Neuron (in vitro differentiated cells): ENCODE results near the gene LYSMD4.
"Not testable (repeated sequence)": the region's sequence is repeated elsewhere in the genome, so short reads cannot be mapped to it uniquely, and the experiment has no call there.

Experiments used
- H2AFZ ChIP-seq: one replicate; pipeline ENCODE4 v1.6.1; 2013; ENCODE audit warnings: low read depth, mild to moderate bottlenecking, inconsistent platforms, low read length, moderate library complexity
- H3K27me3 ChIP-seq: one replicate; pipeline ENCODE4 v1.6.1; 2013; ENCODE audit warnings: low read length; ENCODE audit not compliant: insufficient read depth
- H3K36me3 ChIP-seq: one replicate; pipeline ENCODE4 v1.6.1; 2013; ENCODE audit warnings: low read length; ENCODE audit not compliant: insufficient read depth
- H3K4me1 ChIP-seq: one replicate; pipeline ENCODE4 v1.6.1; 2013; ENCODE audit warnings: low read length; ENCODE audit not compliant: insufficient read depth
- H3K4me3 ChIP-seq: 2 replicates; pipeline ENCODE4 v1.5.1; 2013; ENCODE audit warnings: mild to moderate bottlenecking, low read length, moderate library complexity
- H3K9me3 ChIP-seq: one replicate; pipeline ENCODE4 v1.6.1; 2013; ENCODE audit warnings: low read length

Gene LYSMD4

DNA sequence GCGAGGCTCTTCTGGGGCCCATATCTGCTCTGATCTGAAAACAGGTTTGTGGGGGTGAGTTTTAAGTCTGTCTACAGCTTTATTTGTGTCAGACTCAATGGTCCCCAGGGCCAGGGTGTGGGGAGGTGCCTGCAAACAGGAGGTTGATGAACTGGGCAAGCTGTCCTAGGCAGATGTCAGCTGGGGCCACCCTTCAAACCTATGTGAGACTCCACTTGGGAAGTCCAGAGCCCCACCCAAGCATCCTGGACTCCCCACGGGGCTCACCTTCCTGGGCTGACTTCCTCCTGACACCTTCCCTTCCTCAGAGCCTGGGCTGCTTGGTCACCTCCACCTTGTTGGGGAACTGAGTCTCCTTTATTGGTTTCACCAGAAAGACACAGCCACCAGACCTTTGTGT, 8.6 kb upstream of the LYSMD4 start:
- Histone ChIP-seq H3K27me3 (no peaks in the 10 kb centered on the region), H3K36me3 (no peaks in the 10 kb centered on the region), H2AFZ (no peak overlapping the region), H3K4me3 (no peak overlapping the region), H3K9me3 (no peaks in the 10 kb centered on the region), H3K4me1 (no peaks in the 10 kb centered on the region)

DNA sequence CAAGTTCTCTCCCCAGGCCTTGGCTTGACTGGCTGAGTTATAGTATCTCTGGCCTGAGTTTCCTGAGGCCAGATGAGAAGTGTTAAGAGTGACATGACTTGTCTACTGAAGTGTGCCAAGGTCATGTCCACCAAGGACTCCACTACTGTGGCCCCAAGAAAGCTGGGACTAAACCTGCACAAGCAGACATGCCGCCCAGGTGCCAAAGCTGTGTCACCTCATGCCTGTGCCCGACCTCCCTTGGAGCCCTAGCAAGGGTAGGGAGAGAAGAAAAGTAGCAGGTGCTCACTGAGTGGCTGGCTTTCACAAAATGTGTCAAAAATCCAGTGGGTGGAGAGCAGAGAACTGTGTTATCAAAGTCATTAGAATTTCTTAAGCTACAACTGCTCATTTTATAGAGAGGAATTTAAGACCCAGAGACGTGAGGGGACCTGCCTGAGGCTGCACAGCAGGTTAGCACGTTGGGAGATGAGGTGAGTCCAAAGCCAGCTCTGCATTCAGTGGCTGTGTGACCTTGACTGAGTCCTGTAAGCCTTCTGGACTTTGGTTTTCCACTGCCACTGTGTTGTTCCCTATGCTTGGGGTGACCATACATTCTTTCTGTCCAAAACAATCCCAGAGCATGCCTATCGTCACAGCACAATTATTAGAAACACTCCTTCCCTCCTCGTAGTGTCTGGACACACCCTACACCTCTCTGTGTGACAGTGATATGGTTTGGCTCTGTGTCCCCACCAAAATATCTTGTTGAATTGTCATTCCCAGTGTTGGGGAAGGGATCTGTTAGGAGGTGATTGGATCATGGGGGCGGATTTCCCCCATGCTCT, 5.0 kb upstream of the LYSMD4 start:
- no peaks in the 10 kb centered on the region for H3K9me3 ChIP-seq
- H3K4me3 ChIP-seq = no peak overlapping the region
- no peaks in the 10 kb centered on the region for H3K4me1 ChIP-seq
- no peaks in the 10 kb centered on the region for H3K36me3 ChIP-seq
- H3K27me3 ChIP-seq = no peaks in the 10 kb centered on the region
- H2AFZ ChIP-seq = no peak overlapping the region

DNA sequence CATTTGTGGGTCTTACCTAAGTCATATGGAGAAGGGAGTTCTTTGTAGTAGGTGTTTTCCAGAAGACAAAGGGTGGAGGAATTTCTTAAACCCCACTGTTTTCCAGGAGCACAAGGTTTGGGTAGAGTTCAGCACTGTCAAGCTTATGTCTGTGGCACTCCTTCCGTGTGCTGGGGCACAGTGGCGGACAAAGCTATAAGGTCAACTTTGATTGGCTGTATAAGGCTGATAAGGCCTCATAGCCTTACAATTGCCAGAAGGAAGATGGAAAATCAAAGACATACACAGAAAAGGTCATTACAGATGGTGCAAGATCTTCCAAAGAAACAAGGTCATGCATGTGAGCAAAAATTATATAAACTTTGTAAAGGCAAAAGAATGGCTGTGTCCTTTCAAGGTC, 3.5 kb upstream of the LYSMD4 start:
- Histone ChIP-seq H3K4me1 (peaks cover 8% of the 10 kb centered on the region), H3K9me3 (no peaks in the 10 kb centered on the region), H3K4me3 (no peak overlapping the region)

DNA sequence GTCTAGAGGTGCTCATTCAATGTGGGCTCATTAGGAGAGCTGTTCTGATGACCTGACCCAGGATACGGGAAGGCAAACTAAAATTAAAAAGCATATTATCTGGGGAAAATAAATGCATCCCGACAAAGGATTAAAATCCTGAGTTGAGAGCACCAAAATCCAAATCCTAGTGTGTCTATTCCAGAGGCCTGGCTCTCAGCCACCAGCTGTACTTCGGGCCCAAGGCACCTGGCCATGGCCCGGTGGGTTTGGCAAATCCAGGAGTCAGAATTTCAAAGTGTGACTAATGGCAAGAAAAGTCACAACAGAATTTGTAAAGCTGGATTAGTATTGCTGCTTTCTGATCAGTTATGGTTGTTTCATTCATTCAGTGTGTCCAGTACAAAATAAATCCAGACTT, 2.6 kb upstream of the LYSMD4 start:
- H3K27me3 ChIP-seq = no peaks in the 10 kb centered on the region
- no peak overlapping the region for H2AFZ ChIP-seq
- no peak overlapping the region for H3K4me3 ChIP-seq
- H3K36me3 ChIP-seq = no peaks in the 10 kb centered on the region
- H3K9me3 ChIP-seq = no peaks in the 10 kb centered on the region
- H3K4me1 ChIP-seq = peaks cover 12% of the 10 kb centered on the region

More for the DNA sequence above, 3.5 kb upstream of the LYSMD4 start:
- Histone ChIP-seq H2AFZ (no peak overlapping the region), H3K36me3 (no peaks in the 10 kb centered on the region), H3K27me3 (no peaks in the 10 kb centered on the region)

DNA sequence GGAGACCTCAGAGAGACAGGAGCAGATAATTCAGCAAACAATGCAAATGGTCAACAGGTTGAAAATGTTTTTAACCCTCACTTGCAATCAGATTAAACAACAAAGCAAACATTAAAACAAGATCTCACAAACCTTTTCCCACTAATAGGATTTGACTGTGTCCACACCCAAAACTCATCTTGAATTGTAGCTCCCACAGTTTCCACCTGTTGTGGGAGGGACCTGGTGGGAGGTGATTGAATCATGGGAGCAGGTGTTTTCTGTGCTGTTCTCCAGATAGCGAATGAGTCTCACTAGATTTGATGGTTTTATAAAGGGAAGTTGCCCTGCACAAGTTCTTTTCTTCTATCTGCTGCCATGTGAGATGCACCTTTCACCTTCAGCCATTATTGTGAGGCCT, 1.3 kb upstream of the LYSMD4 start:
- H3K4me3 ChIP-seq = no peak overlapping the region
- no peaks in the 10 kb centered on the region for H3K9me3 ChIP-seq
- no peaks in the 10 kb centered on the region for H3K36me3 ChIP-seq
- H3K27me3 ChIP-seq = no peaks in the 10 kb centered on the region
- no peak overlapping the region for H2AFZ ChIP-seq
- H3K4me1 ChIP-seq = peaks cover 12% of the 10 kb centered on the region

DNA sequence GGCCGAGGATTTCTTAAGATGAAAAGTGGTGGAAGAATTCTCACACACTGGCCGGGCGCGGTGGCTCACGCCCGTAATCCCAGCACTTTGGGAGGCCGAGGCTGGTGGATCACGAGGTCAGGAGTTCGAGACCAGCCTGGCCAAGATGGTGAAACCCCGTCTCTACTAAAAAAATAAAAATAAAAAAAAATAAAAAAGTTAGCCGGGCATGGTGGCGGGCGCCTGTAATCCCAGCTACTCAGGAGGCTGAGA, 729 bp upstream of the LYSMD4 start:
- not testable (repeated sequence) for H3K36me3 ChIP-seq, H2AFZ ChIP-seq, H3K9me3 ChIP-seq, H3K27me3 ChIP-seq
- Histone ChIP-seq H3K4me1 (peaks cover 12% of the 10 kb centered on the region), H3K4me3 (peak overlapping the region; percentile 82)

DNA sequence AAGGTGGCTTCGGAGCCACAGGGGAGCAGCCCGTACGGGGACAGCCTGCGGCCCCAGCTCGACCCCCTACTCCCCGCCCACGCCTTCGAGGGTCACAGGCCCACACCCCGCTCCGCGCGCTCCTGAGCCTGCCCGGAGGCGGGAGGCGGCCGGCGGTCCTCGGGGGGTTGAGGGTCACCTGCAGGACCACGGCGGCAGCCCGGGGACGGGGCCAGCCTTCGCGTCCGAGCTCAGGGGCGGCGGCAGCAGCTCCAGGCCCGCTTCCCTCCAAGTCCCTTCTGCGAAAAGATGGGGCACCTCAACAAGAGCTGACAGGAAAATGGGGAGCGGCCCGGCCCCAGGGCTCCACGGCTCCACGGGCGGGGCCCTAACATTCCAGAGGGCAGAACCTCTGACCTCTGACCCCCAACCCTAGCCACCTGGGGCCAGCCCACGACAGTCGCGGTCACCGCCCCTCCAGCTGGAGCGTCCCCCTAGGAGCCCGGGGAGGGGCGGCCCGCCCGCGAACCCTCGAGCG, 428 bp downstream of the LYSMD4 start:
- peaks cover 12% of the 10 kb centered on the region for H3K4me1 ChIP-seq
- no peaks in the 10 kb centered on the region for H3K27me3 ChIP-seq
- peak overlapping the region; percentile 82 for H3K4me3 ChIP-seq
- H2AFZ ChIP-seq = peak overlapping the region; percentile 100
- H3K9me3 ChIP-seq = no peaks in the 10 kb centered on the region
- H3K36me3 ChIP-seq = peaks cover 7% of the 10 kb centered on the region

DNA sequence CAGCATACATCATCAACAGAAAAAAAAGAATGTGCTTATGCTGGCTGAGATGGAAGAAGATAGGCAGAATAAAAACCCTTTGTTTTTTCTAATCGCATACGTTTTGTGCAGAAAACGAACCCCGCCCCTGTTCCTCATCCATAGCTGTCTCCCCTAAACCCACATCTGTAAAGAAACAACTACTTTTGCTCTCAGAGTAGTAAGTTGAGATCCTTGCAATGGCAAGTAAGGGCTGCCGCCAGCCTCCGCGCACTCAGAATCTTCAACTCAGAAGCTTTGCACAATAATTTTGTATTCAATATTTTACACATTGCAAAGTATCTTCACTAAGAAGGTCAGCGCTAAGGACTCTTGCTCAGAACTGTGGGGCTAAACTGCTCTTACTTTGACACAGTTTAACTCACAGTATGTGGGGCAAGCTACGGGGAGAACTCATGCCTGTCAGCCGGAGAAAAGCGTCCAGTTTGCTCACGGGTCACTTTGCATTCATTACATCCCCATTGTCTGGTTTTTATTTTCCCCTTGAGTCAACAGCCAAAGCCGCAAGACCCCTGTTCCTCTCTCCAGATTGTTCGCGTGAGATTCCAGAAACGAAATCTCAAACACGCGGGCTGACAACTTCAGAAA, 1.0 kb downstream of the LYSMD4 start:
- H3K27me3 ChIP-seq = no peaks in the 10 kb centered on the region
- H3K9me3 ChIP-seq = no peaks in the 10 kb centered on the region
- peak overlapping the region; percentile 100 for H2AFZ ChIP-seq
- peaks cover 12% of the 10 kb centered on the region for H3K4me1 ChIP-seq
- H3K36me3 ChIP-seq = peaks cover 7% of the 10 kb centered on the region
- H3K4me3 ChIP-seq = peak overlapping the region; percentile 82

DNA sequence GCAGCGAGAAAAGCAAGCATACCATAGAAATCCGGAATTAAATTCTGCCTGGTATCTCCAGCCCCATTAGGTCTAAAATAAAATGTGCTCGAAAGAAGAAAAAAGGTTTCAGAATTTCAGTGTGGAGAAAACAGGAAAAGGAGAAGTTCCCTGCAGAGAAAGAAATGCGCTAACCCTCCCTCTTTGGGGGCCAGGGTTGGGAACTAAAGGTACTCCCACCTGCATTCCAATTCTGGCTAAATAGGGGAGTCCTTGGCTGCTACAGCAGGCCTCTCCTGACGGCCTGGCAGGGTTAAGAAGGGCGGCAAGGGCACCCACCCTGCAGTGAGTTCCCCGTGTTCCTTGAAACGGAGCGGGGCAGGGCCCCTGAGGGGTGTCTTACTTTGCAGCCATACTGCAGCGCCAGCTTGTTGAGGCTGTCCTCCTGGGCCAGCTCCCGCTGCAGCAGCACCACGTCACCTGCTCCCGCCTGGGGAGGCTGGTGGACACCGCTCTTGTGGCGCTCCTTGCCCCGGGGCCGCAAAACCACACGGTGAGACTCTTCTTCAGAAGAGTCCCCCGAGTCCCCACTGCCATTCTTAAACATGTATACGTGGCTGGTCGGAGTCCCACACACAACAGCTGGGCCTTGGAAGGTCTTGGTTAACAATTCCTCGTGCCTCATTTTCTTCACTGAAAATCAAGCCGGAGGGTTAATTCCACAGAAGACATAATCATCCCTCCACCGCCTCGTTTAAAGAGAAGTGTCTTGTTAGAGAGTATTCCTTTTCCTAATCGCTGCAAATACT, 1.7 kb downstream of the LYSMD4 start:
- H3K4me1 ChIP-seq = peaks cover 12% of the 10 kb centered on the region

DNA sequence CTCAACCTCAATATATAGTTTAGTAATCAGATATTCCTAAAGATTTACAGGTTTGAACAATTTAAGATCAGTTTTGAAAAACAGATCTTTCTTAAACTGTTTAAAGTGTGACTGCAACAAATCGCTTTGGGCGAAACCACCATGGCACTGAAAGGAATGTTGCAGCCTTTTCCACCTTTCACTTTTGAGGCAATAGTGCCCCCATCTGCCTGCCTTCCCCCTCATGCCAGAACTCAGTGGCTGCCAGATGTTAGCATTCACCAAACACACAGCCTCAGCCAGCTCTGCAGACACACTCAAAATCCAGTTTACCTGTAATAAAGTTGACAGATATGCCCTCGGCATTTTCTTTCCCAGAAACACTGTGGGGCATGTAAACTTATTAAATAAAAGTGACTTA, 3.3 kb downstream of the LYSMD4 start:
- no peak overlapping the region for H3K4me3 ChIP-seq
- H2AFZ ChIP-seq = no peak overlapping the region
- peaks cover 5% of the 10 kb centered on the region for H3K9me3 ChIP-seq
- H3K27me3 ChIP-seq = no peaks in the 10 kb centered on the region
- peaks cover 7% of the 10 kb centered on the region for H3K36me3 ChIP-seq
- peaks cover 12% of the 10 kb centered on the region for H3K4me1 ChIP-seq

More for the DNA sequence above, 1.7 kb downstream of the LYSMD4 start:
- Histone ChIP-seq H3K9me3 (no peaks in the 10 kb centered on the region), H3K27me3 (no peaks in the 10 kb centered on the region), H2AFZ (no peak overlapping the region), H3K36me3 (peaks cover 7% of the 10 kb centered on the region), H3K4me3 (peak overlapping the region; percentile 82)

DNA sequence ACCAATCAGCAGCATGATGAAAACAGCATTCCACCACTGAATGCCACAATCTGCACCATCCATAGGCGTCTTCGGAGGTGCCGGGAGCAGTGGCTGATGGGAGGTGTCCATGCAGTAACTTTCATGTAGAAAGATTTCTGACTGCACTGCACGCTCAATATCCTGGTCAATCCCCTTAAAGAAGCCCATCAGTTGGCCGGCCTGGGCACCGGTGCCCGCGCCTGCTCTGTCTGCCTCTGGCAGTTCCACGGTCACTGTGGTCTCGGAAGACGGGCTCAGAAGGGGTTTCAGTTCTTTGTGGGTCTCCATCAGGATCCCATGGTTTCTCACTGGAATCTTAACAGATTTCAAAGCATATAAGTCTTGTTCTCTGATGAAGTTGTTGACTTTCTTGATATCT, 3.9 kb downstream of the LYSMD4 start:
- Histone ChIP-seq H3K27me3 (no peaks in the 10 kb centered on the region), H3K9me3 (peaks cover 5% of the 10 kb centered on the region), H3K4me1 (peaks cover 12% of the 10 kb centered on the region), H3K36me3 (peaks cover 7% of the 10 kb centered on the region), H3K4me3 (no peak overlapping the region), H2AFZ (no peak overlapping the region)

DNA sequence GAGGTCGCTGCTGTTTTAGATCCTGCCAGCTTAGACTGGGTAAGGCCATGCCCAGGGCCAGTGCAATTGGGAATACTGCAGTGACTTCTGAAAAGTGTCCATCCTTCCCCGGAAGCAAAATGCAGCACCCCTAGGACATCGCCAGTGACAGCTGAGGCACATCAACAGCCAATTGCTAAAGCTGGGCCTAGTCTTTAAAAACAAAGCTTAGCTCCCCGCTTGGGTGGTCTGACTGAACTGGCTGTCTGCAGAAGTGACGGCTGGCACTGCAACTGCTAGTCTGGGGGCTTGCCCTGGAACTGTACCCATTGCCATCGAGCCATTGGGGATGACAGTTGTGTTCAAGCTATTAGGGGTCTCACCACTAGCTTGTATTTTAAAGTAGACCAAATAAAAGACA, 4.3 kb downstream of the LYSMD4 start:
- no peak overlapping the region for H3K4me3 ChIP-seq
- peaks cover 5% of the 10 kb centered on the region for H3K9me3 ChIP-seq
- peaks cover 12% of the 10 kb centered on the region for H3K4me1 ChIP-seq
- no peaks in the 10 kb centered on the region for H3K27me3 ChIP-seq
- H3K36me3 ChIP-seq = peaks cover 7% of the 10 kb centered on the region
- no peak overlapping the region for H2AFZ ChIP-seq

DNA sequence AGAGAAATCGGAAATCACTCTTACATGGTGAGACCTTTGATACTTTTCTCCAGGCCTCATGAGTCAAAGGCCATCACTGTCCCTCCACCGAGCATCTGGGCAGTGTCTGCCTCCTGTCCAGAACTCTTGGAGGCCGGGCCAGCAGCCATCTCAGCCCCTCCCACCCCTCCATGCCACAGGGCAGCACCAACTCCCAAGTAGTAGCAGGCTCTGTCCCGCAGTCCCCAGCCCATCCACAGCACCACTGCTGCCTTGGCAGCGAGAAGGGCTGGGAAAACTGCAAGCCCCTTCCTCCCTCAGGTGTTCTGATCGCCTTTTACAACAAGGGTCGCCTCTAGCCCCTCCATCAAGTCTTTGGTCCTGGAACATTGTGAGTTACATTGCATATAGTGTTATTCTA, 5.5 kb downstream of the LYSMD4 start:
- H3K36me3 ChIP-seq = peaks cover 7% of the 10 kb centered on the region
- no peaks in the 10 kb centered on the region for H3K27me3 ChIP-seq
- no peak overlapping the region for H2AFZ ChIP-seq
- peaks cover 12% of the 10 kb centered on the region for H3K4me1 ChIP-seq
- H3K4me3 ChIP-seq = no peak overlapping the region
- peaks cover 5% of the 10 kb centered on the region for H3K9me3 ChIP-seq
